HG03025 (cell line): ENCODE data around the gene CHRNA4.
"Not testable (repeated sequence)": the region's sequence is repeated elsewhere in the genome, so short reads cannot be mapped to it uniquely, and the experiment has no call there.

Experiments used
- ATAC-seq: cut with Tn5 transposase; IDR thresholded peaks from one replicate; pipeline ENCODE4 v1.9.1; 2021; ENCODE audit warnings: mild to moderate bottlenecking, moderate library complexity; ENCODE audit not compliant: unreplicated experiment, low FRiP score

The CHRNA4 gene

DNA sequence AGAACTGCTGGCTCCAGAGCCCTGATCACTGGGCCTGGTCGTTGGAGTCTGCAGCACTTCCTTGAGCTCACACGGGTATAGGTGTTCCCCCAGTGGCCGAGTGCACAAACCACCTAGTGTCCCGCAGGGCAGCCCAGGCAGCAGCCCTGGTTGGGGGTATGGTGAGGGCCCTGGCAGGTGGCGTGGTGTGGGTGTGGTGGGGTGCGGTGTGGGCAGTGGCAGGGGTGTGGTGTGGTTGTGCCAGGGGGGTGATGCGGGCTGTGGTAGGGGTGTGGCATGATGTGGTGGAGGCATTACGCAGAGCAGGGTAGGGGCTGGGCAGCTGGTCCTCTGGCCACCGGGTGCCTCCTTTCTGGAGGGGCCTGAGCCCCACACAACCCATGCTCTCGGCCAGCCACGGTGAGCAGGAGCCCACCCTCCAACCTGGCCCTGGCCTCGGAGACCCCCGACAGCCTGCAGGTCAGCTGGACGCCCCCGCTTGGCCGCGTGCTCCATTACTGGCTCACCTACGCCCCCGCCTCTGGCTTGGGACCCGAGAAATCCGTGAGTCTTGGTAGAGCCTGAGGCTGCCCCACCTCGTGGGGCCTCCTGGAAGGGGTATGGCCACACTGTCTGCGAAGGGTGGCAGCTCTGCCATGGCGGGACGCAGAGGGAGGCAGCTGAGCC lies 47.7 kb downstream of the CHRNA4 start:
- ATAC-seq, result no peak

DNA sequence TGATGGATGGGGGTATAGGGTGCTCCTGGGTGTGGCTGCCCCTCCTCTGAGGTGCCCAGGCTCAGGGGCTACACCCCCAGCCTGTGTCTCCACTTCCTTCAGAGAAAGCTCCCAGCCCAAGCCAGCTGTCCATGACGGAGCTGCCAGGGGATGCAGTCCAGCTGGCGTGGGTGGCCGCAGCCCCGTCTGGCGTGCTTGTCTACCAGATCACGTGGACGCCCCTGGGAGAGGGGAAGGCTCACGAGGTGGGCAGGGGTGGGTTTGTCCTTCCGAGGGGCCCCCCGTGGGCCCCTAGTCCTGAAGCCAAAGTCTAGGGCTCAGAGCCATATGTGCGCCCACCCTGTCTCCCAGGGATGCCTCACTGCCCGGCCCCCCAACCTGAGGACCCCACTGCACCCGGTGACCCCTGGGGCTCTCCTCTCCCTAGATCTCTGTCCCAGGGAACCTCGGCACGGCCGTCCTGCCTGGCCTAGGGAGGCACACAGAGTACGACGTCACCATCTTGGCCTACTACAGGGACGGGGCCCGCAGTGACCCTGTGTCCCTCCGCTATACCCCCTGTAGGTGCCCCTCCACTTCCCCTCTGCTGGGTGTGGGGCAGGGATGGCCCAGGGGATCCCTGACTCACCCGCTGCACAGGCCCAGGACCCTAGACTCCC lies 48.3 kb downstream of the CHRNA4 start:
- no peak for ATAC-seq

DNA sequence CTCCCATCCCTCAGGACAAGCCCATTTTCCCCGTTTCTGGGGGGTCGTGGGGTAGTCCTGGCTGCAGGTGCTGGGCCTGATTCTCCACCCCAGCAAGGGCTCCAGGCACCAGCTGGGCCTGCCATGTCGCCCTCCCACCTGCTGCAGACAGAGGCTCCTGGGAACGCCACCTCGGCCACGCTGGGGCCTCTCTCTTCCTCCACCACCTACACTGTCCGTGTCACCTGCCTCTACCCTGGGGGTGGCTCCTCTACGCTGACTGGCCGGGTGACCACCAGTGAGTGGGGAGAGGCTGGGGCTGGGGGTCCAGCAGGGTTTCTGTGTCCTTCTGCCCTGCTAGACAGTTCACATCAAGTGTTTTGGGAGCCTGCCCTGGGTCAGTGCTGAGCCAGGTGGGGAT lies 48.9 kb downstream of the CHRNA4 start:
- ATAC-seq, result no peak

DNA sequence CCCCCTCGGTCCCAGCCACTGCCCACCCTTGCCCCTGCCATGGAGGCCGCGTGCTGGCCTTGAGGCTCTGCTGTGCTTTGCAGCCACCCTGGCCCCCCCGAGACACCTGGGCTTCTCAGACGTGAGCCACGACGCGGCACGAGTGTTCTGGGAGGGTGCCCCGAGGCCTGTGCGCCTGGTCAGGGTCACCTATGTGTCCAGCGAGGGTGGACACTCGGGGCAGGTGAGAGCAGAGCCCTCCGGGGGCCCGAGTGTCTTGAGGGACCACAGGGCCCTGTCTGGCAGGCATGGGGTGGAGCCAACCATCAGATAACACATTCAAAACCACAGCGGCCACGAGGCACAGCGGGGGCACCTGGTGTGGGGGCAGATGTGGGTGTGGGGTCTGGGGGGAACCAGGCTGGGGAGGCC lies 49.3 kb downstream of the CHRNA4 start:
- no peak for ATAC-seq

DNA sequence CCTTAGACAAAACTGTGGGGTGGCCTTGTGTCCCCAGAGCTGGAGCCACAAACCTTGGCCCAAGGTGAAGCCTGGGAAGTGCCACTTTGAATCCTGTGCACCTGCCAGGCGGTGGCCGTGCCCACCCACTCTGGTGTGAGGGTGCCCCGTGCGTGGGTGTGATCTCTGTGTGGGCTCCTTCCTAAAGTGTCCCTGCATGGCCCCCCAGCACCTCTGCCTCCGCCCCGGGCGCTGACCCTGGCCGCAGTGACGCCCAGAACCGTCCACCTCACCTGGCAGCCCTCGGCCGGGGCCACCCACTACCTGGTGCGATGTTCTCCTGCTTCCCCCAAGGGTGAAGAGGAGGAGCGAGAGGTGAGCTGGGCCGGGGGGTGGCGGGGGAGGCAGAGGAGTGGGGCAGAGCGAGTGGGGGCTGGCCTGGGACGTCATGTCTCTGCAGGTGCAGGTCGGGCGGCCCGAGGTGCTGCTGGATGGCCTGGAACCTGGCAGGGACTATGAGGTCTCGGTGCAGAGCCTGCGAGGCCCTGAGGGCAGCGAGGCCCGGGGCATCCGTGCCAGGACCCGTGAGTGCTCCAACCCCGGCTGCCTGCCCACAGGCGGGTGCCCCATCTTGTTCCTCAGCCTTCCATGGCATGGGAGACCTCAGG lies 49.8 kb downstream of the CHRNA4 start:
- no peak for ATAC-seq

DNA sequence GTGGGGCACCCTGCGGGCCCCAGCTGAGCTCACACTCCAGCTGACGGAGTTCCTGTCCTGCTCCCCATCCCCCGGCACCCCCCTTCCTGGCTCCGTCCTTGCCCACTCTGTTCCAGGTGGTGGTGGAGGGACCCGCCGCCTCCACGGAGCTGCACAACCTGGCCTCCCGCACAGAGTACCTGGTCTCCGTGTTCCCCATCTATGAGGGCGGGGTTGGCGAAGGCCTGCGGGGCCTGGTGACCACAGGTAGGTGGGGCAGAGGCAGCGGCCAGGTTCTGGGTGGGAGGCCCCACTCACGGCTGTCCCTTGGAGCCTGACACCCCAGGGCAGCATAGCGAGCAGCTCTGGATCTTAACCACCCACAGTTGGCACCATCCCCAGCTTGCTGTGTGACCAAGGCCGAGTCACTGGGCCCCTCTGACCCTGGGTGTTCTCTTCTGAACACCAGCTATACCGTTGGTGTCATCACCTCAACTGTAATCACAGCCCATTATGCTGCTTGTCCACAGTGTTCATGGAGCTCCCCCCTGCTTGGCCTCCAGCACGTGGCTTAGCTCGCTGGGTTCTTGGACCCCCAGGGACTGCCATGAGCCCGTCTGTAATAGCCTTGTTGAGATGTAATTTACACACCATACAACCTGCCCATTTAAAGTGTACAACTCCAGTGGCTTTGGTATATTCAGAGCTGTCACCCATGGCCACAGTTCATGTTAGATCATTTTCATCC lies 50.7 kb downstream of the CHRNA4 start:
- ATAC-seq, result no peak

DNA sequence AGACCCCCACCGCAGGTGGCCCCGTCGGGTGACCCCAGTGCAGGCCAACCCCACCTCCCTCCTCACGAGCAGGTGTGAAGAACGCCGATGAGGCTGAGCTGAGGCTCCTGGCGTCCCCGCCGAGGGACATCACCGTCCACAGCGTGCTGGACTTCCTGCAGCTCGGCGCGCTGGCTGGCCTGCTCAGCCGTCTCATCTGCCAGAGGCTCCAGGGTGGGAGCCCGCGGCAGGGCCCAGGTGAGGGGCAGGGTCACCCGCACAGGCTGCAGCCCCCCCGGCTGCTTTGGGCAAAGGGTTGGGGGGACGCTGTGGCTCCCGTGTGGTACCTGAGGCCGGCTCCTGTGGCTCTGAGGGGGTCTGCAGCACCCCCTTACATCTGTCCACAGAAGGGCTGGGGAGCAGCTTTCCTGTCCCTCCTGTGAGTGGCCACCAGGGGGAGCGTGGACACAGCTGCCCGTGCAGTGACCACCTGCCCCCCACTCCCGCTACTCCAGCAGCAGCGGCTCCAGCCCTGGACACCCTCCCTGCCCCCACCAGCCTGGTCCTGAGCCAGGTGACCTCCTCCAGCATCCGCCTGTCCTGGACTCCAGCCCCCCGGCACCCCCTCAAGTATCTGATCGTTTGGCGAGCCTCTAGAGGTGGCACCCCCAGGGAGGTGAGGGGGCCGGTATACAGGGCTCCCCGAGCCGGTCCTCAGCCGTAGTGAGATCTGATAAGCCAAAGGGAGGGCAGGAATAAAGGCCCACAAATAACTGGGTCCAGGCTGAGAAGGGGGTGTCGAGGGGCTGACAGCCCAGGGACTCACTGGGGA lies 51.7 kb downstream of the CHRNA4 start:
- ATAC-seq, result no peak

DNA sequence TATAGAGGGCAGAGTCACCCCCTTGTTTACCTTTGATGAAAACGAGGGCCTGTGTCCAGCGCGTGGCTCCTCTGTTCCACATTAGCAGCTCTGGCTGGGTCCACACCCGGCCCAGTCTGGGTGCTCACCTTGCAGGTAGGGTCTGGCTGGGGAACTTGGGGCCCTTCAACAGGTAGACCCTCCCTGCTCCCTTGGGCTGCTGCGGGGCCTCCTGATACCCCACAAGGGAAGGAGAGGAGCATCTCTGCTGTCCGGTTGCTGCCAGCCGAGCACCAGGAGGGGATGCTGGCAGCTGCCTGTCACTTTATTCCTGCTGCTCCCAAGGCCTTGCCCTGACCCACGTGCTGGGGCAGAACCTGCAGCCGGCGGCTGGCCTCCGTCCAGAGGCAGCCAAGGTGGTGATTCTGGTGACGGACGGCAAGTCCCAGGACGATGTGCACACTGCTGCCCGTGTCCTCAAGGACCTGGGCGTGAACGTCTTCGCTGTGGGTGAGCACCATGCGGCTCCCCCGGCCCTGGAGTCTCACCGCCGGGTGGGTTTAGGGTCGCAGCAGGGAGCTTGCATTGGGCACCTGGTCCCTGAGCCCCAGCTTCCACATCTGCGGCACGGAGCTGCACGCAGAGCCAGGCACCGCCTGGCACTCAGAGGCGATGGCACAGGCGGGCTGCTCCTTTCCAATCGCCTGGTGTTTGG lies 52.8 kb downstream of the CHRNA4 start:
- no peak for ATAC-seq

DNA sequence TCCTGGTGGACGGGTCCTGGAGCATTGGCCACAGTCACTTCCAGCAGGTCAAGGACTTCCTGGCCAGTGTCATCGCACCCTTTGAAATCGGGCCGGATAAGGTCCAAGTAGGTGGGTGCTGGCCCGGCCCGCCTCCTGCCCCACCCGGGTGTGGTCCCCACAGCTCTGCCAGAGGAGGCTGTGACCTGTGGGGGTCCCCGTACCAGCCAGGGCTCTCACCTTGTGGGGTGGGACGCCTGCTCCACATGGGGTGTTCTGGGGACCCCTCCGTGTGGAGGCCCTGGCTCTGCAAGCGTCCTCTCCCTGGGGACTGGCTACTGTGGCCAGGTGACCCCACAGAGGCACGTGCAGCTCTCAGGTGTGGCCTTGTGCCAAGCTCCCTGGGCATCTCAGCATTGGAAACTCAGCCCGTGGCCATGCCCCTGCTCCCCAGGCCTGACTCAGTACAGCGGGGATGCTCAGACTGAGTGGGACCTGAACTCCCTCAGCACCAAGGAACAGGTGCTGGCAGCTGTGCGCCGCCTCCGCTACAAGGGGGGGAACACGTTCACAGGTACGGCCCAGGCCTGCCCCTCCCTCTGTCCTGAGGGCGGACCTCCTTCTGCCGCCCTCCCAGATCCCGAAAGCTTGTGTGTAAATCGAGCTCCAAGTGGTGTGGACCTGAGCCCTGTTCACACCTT lies 53.5 kb downstream of the CHRNA4 start:
- ATAC-seq, result no peak

DNA sequence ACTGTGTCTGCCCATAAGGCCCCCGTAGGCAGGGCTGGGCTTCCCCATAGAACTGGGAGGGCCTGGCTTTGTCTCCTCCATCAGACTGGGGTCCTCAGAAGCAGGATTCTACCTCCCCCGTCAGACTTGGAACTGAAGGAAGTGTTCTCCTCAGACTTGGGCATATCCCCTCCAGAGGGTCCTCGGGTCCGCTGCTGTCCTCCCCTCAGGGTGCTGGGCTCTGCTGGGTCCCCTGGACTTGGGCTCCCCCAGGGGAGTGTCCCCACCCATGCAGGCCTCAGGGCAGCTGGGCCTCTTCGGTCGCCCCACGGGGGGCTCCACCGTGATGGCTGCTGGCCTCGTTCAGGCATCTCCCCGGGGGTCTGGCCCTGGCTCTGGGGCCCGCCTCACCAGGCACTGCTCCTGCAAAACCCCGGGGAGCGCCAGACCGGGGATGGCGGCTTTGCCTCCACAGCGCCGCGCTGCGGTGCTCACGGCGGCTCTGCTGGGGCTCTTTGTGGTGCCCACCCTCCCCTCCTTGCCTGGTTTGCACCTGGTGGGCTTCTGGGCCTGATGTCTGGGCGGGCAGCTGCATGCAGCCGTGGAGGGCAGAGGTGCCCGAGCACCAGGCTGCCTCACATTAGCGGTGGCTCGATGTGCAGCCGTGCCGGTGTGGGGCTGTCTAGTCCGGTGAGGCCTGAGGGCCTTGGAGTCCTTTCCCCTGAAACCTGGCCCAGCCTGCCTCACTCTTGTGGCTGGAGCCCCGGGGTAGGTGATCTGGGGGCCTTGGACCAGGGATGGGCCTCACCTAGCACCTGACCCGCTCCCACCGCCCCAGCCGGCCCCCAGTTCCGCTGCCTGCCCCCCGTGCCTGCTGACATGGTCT lies 54.2 kb downstream of the CHRNA4 start:
- ATAC-seq, result no peak

DNA sequence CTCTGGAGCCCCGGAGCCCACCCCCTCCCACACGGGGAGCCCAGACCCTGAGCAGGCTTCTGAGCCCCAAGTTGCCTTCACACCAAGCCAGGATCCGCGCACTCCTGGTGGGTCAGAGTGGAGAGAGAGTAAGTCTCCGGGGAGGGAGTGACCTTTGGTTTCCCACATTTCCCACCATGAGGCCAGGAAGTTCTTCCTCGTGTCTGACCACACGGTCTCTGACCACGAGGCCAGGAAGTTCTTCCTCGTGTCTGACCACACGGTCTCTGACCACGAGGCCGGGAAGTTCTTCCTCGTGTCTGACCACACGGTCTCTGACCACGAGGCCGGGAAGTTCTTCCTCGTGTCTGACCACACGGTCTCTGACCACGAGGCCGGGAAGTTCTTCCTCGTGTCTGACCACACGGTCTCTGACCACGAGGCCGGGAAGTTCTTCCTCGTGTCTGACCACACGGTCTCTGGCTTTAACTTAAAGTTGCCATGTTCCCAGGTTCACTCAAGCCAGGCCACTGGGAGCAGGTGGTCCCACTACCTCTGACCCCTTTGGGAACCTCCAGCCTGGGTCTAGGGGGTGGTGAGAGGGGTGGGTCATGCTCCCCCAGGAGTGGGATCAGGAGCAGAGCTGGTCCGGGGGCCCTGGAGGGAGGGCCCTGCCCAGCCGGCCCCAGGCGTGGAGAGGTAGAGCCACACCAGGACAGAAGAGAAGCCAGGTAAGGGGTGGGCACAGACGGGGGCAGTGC lies 55.0 kb downstream of the CHRNA4 start:
- ATAC-seq, result not testable (repeated sequence)

DNA sequence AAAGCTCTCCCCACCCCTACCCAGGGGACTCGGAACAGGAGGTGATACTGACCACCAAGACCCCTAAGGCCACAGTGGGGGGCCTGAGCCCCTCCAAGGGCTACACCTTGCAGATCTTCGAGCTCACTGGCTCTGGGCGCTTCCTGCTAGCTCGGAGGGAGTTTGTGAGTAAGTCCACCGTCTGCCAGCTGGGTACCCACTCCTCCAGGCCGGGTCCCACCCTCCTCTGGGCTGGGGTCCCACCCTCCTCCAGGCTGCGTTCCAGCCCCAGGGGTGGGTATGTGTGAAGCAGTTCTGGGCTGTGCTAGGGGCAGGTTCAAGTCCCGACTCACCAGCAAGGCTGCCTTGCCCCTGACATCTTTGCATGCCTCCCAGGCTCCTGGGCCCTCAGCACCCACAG lies 55.8 kb downstream of the CHRNA4 start:
- ATAC-seq, result no peak

DNA sequence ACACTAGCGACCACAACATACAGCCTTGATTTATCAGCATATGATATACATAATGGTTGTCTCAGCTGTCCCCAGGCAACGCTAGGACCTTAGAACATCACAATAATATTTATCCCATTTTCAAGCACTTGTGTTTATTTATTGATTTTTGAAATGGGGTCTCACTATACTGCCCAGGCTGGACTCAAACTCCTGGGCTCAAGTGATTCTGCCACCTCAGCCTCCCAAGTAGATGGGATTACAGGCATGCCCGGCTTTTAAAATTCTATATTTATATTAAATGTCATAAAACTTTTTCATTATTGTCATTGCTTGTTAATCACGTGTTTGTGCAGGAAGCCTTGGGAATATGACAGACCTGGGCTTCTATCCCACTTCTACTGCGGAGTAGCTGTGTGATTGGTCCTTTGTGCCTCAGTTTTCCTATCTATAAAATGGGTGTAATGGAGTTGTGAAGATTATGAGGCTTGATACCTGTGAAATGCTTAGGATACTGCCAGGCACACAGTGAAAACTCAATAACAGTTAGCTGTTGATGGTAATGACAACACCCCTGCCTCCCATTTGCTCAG lies 58.0 kb downstream of the CHRNA4 start:
- ATAC-seq, result no peak

DNA sequence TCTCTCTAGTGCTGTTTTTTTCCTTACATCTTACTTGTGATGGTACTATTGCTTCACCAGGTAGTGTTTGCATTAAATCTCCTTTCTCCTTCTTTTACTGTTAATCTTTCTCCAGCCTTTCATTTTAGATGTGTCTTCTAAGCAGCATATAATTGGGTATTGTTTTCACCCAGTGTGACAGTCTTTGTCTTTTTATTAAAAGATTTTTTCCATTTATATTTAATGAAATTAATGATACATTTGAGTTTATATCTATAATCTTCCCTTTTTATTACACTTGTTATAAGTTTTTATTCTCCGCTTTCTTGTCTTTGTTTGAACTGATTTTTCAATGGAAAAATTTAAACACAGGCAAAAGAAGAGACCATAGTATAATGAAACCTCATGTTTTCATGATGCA lies 59.5 kb downstream of the CHRNA4 start:
- no peak for ATAC-seq

DNA sequence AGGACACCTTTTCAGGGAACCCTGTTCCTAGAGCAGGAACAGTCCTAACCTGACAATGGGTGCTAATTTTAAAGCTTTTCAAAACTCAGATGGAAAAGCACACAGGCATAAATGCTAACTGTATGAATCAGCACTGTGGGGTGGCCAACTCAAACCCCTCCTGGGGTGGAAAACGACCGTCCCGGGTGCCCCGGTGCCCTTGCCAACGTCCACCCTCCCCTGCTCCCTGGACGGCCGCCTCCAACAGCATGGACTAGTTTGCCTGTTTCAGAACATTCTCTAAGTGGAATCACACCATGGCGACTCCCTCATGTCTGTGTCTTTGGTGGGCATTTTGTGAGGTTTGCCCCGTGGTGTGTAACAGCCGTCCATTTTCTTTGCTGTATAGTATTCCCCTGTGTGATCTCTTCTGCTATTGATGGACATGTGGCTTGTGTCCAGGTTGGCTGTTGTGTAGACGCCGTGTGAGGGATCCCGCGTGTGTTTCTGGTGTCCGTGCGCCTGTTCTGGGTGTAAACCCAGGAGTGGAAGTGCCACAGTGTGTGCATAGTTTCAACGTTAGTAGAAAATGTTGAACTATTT lies 62.3 kb downstream of the CHRNA4 start:
- no peak for ATAC-seq

DNA sequence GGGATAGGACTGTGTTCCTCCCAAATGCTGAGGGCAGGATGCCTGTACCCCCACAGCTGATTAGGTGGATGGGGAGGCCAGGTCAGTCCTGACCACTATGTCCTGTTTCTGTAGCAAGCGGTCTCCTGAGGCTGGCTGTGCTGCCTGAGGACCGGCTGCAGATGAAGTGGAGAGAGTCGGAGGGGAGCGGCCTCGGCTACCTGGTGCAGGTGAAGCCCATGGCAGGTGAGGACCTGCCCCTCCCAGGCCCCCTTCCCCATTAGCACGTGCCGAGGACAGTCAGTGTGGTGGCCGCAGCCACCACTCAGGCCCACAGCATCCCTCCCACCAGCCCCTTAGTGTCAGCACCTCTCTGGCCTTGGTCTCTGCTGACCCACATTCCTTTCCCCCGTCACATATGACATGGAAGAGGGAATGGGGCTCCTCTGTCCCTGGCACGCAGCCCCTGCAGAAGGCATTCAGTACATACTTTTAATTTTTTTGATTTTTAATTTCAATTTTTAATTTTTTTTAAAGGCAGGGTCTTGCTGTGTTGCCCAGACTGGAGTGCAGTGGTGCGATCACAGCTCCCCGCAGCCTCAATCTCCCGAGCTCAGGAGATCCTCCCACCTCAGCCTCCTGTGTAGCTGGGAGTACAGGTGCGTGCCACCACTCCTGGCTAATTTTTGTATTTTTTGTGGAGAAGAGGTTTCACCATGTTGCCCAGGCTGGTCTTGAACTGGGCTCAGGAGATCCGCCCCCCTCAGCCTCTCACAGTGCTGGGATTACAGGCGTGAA lies 63.2 kb downstream of the CHRNA4 start:
- ATAC-seq, result no peak
